PC-9 (cell line): ENCODE measurements around the gene CYB5D1. TPM values are rescaled to one million over a fixed set of nuclear protein-coding genes. Genes with fewer than 3 reads are reported as not detected.
A peak's percentile ranks its signal among the peaks of the same experiment; 100 is the strongest.

ENCODE experiments used
- BruUV-seq: library from RNA; stranded (reverse); fragments of 400-500 nt; replicated peaks from 2 replicates; lab custom pipeline; 2021; lab: Mats Ljungman, UMichigan
- CTCF ChIA-PET: fragments of 300-600 bp; sonication (Branson Sonifier 250); formaldehyde crosslinking; loops from one replicate; lab custom pipeline; 2022; ENCODE audit warnings: antibody characterized with exemption; lab: Charles Lee
- POLR2A ChIA-PET: fragments of 300-600 bp; sonication (Branson Sonifier 250); formaldehyde crosslinking; loops from one replicate; lab custom pipeline; 2022; ENCODE audit warnings: antibody characterized with exemption; ENCODE audit not compliant: unreplicated experiment; lab: Charles Lee
- DNase-seq, 2 experiments: peaks; one replicate each; pipeline versions ENCODE4 v3.0.0 to v3.0.0-alpha.2; 2015 to 2022; ENCODE audit warnings: mixed read lengths in 1 of 2
- H2AFZ ChIP-seq: fragments of 200-600 bp; sonication (generic); 2 replicates; pipeline ENCODE4 v1.8.1; 2017; ENCODE audit warnings: antibody characterized with exemption
- H3F3A ChIP-seq: fragments of 200-600 bp; sonication (generic); 2 replicates; pipeline ENCODE4 v1.8.1; 2017; ENCODE audit warnings: antibody characterized with exemption, mild to moderate bottlenecking, low read depth; ENCODE audit not compliant: insufficient read depth
- H3K27ac ChIP-seq: fragments of 200-600 bp; sonication (generic); 2 replicates; pipeline ENCODE4 v1.6.1; 2016; ENCODE audit warnings: mixed run types
- H3K27me3 ChIP-seq: fragments of 200-600 bp; sonication (generic); 2 replicates; pipeline ENCODE4 v1.6.1; 2016; ENCODE audit warnings: low read depth, mixed run types; ENCODE audit not compliant: insufficient read depth
- H3K36me3 ChIP-seq: fragments of 200-600 bp; sonication (generic); 2 replicates; pipeline ENCODE4 v1.6.1; 2016; ENCODE audit warnings: low read depth, mixed run types
- H3K4me1 ChIP-seq: fragments of 200-600 bp; sonication (generic); replicated peaks from 2 replicates; pipeline ENCODE4 v1.6.1; 2016; ENCODE audit warnings: mixed run types; ENCODE audit not compliant: insufficient read depth
- H3K4me2 ChIP-seq: fragments of 200-600 bp; sonication (generic); 2 replicates; pipeline ENCODE4 v1.6.1; 2017; ENCODE audit warnings: mixed run types
- H3K4me3 ChIP-seq: fragments of 200-600 bp; sonication (generic); 2 replicates; pipeline ENCODE4 v1.6.1; 2016; ENCODE audit warnings: mixed run types
- H3K79me2 ChIP-seq: fragments of 200-600 bp; sonication (generic); 2 replicates; pipeline ENCODE4 v1.6.1; 2017; ENCODE audit warnings: low read depth, mixed run types
- H3K9me2 ChIP-seq: fragments of 200-600 bp; sonication (generic); 2 replicates; pipeline ENCODE4 v1.8.1; 2017; ENCODE audit warnings: mild to moderate bottlenecking; ENCODE audit not compliant: insufficient read depth
- H3K9me3 ChIP-seq: fragments of 200-600 bp; sonication (generic); 2 replicates; pipeline ENCODE4 v1.8.1; 2016; ENCODE audit warnings: low read depth; ENCODE audit not compliant: insufficient read depth
- H4K20me1 ChIP-seq: fragments of 200-600 bp; sonication (generic); 2 replicates; pipeline ENCODE4 v1.8.1; 2017; ENCODE audit not compliant: insufficient read depth
- EZH2 ChIP-seq: fragments of 200-600 bp; sonication (generic); IDR thresholded peaks from 2 replicates; pipeline ENCODE4 v1.8.0; 2017; ENCODE audit warnings: antibody characterized with exemption, low read depth
- intact Hi-C: fragments of 100-400 bp; cut with micrococcal nuclease; formaldehyde crosslinking; loops from one replicate; pipeline ENCODE4 v1.10.0; 2022; ENCODE audit not compliant: unreplicated experiment
- total RNA-seq: library from RNA; stranded (reverse); gene quantifications from 2 replicates; pipeline ENCODE4 v1.2.3, GENCODE V29; 2021
- TF ChIP-seq, protein P1 (sequence below): fragments of 200-600 bp; sonication (generic); conservative IDR thresholded peaks from 2 replicates; pipeline ENCODE4 v1.6.1; 2017; ENCODE audit warnings: mixed run types, antibody characterized with exemption, mild to moderate bottlenecking, moderate library complexity

Gene CYB5D1
- total RNA-seq, 1 experiment from 2014 or later = 22.0 TPM

- H2AFZ ChIP-seq = peak overlapping the region; percentile 26; the same call in 1 of the 2 replicates
- CTCF ChIA-PET = no interaction called here
- BruUV-seq = no TSS peak
Measured at GRCh38 chr17:7887038-7887481, 29.3 kb downstream of the CYB5D1 start.

DNA sequence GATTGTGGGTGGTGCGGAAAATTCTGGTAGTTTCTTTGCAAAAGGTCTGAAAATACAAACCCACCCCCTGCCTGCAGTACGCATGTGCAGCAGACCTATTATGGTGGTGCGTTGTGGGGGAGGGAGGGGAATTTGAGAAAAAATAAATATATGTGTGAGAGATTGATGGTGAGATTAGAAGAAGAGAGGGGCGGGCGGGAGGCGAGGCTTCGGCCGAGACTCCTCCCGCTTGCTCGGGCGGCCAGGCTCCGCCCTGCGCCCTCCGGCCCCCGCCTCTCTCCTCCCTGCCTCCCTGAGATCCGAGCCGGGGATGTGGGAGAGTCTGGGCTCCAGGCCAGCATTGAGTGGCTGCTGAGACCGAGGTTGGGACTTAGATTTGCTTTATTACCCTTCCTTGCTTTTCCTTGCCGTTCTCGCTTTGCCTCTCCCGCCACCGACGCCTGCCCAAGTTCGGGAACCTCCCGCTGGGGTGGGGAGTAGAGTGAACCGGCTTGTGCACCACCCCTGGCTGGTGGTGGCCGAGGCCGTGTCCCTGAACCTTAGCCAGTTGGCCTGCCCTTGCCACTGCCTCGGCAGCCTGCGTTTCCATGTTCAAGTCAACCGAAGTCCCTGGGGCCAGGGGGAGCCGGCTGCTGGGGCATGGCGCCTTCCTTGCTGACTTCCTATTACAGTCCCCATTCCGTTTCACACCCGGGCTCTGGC lies 29.8 kb downstream of the CYB5D1 start:
- H3K79me2 ChIP-seq = peaks cover 38% of the 10 kb centered on the region
- peak overlapping the region; percentile 84 for H3K4me3 ChIP-seq
- peak overlapping the region; percentile 73 for H2AFZ ChIP-seq
- no peak for TF ChIP-seq EZH2
- TF ChIP-seq, protein P1, sequence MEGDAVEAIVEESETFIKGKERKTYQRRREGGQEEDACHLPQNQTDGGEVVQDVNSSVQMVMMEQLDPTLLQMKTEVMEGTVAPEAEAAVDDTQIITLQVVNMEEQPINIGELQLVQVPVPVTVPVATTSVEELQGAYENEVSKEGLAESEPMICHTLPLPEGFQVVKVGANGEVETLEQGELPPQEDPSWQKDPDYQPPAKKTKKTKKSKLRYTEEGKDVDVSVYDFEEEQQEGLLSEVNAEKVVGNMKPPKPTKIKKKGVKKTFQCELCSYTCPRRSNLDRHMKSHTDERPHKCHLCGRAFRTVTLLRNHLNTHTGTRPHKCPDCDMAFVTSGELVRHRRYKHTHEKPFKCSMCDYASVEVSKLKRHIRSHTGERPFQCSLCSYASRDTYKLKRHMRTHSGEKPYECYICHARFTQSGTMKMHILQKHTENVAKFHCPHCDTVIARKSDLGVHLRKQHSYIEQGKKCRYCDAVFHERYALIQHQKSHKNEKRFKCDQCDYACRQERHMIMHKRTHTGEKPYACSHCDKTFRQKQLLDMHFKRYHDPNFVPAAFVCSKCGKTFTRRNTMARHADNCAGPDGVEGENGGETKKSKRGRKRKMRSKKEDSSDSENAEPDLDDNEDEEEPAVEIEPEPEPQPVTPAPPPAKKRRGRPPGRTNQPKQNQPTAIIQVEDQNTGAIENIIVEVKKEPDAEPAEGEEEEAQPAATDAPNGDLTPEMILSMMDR = no peak
- no peaks in the 10 kb centered on the region for H3K27me3 ChIP-seq
- H3K27ac ChIP-seq = peak overlapping the region; percentile 80
- peaks cover 27% of the 10 kb centered on the region for H3K4me1 ChIP-seq
- H3K9me2 ChIP-seq = no peaks in the 10 kb centered on the region
- peak overlapping the region; percentile 99 for H3K4me2 ChIP-seq
- H4K20me1 ChIP-seq = peaks cover 4% of the 10 kb centered on the region; the same call in 1 of the 2 replicates
- no peaks in the 10 kb centered on the region for H3K9me3 ChIP-seq
- BruUV-seq = TSS peak; percentile 41
- no peaks in the 10 kb centered on the region; the same call in 1 of the 2 replicates for H3K36me3 ChIP-seq
- peaks cover 30% of the 10 kb centered on the region for H3F3A ChIP-seq
- DNase-seq = peak; percentile 88 to 94
- POLR2A ChIA-PET = no interaction called here
- CTCF ChIA-PET = no interaction called here
- intact Hi-C loops = loop anchor here (1.0 to 10.0 kb wide), 6 partner anchors 26 to 303 kb away; partner anchors contain the start of genes CNTROB, MPDU1, NAA38 and TRAPPC1

More at GRCh38 chr17:7887038-7887481, 29.3 kb downstream of the CYB5D1 start:
- peaks cover 27% of the 10 kb centered on the region for H3K4me1 ChIP-seq
- H3K4me2 ChIP-seq = peak overlapping the region; percentile 99
- intact Hi-C loops = loop anchor here (1.0 to 10.0 kb wide), 4 partner anchors 26 to 302 kb away; partner anchors contain the start of genes CNTROB, MPDU1, NAA38 and TRAPPC1
- no peak for TF ChIP-seq EZH2
- TF ChIP-seq, protein P1 = no peak; the same call in 1 of the 2 replicates
- H3K79me2 ChIP-seq = peaks cover 38% of the 10 kb centered on the region
- no peaks in the 10 kb centered on the region for H3K9me3 ChIP-seq
- H3K27me3 ChIP-seq = no peaks in the 10 kb centered on the region
- no peaks in the 10 kb centered on the region for H3K9me2 ChIP-seq
- no peaks in the 10 kb centered on the region; the same call in 1 of the 2 replicates for H3K36me3 ChIP-seq
- peaks cover 30% of the 10 kb centered on the region for H3F3A ChIP-seq
- peak overlapping the region; percentile 66 for H3K27ac ChIP-seq
- POLR2A ChIA-PET = interaction anchor here (0.7 kb wide), 1 partner anchor 30 kb away, joined by 3 read pairs; no protein-coding TSS in a partner anchor
- H3K4me3 ChIP-seq = peak overlapping the region; percentile 84
- peaks cover 4% of the 10 kb centered on the region; the same call in 1 of the 2 replicates for H4K20me1 ChIP-seq
- DNase-seq = no peak

GRCh38 chr17:7888184-7888920 lies 30.5 kb downstream of the CYB5D1 start, which contains the start of gene CHD3:
CHD3 (plus strand) TSS chr17:7888789; CDS start chr17:7889001, 212 bp downstream.
- Histone ChIP-seq H4K20me1 (peaks cover 4% of the 10 kb centered on the region; the same call in 1 of the 2 replicates), H3K4me3 (peak within 1 kb of the TSS; percentile 84), H3K36me3 (no peaks in the 10 kb centered on the region; the same call in 1 of the 2 replicates), H3K9me2 (no peaks in the 10 kb centered on the region), H3K4me1 (peaks cover 23% of the 10 kb centered on the region), H3K9me3 (no peaks in the 10 kb centered on the region), H3K27ac (peak within 1 kb of the TSS; percentile 80), H2AFZ (peak within 1 kb of the TSS; percentile 73), H3K27me3 (no peaks in the 10 kb centered on the region), H3K79me2 (peaks cover 38% of the 10 kb centered on the region), H3F3A (peaks cover 30% of the 10 kb centered on the region), H3K4me2 (peak within 1 kb of the TSS; percentile 99)
- peak; percentile 82 to 84 for DNase-seq
- ChIA-PET CTCF (interaction anchor here (0.9 kb wide), 1 partner anchor 25 kb away, joined by 4 read pairs; no protein-coding TSS in a partner anchor), POLR2A (interaction anchor here (0.6 kb wide), 2 partner anchors 44 to 113 kb away, joined by 4 read pairs; no protein-coding TSS in a partner anchor)
- no TSS peak for BruUV-seq
- intact Hi-C loops = loop anchor here (1.0 to 10.0 kb wide), 4 partner anchors 44 to 304 kb away; partner anchors contain the start of genes CNTROB, MPDU1 and TRAPPC1
- TF ChIP-seq, protein P1 = no peak
- no peak for TF ChIP-seq EZH2
